Suppressor macrophage treated with lipopolysaccharide for 4 hours (primary cell): ENCODE results near the gene ANGPTL1.

ENCODE experiments used
- DNase-seq: peaks from one replicate; pipeline ENCODE4 v3.0.0-alpha.2; 2020

The ANGPTL1 gene, protein sequence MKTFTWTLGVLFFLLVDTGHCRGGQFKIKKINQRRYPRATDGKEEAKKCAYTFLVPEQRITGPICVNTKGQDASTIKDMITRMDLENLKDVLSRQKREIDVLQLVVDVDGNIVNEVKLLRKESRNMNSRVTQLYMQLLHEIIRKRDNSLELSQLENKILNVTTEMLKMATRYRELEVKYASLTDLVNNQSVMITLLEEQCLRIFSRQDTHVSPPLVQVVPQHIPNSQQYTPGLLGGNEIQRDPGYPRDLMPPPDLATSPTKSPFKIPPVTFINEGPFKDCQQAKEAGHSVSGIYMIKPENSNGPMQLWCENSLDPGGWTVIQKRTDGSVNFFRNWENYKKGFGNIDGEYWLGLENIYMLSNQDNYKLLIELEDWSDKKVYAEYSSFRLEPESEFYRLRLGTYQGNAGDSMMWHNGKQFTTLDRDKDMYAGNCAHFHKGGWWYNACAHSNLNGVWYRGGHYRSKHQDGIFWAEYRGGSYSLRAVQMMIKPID

GRCh38 chr1:178870944-178871343 is at the start of gene ANGPTL1:
Gene ANGPTL1 (minus strand): TSS chr1:178871077. CDS start chr1:178865776, 5,301 bp downstream.
- no peak for DNase-seq

- DNase-seq: no peak
Observed at GRCh38 chr1:178919581-178919980, 48.7 kb upstream of the ANGPTL1 start.

DNA sequence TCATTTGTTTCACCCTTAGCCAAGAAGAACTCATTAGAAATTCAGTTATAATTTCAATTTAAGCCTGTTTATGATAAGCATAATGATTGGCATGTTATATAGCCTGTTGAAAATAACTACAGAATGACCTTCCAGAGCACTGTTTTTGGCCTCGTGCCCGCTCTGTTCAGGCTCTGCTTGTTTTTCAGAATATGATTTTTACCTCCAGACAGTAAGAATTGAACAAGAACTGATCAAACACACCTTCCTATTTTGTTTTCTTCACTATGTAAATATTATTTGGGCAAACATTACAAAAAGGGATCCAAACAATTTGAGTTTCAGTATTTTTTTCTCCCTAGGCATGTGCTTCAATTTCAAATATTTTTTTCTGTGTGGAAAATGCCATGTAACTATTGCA is 48.1 kb upstream of the ANGPTL1 start:
- no peak for DNase-seq

GRCh38 chr1:178918308-178918707 is 47.4 kb upstream of the ANGPTL1 start:
- no peak for DNase-seq

GRCh38 chr1:178916448-178917174 is 45.7 kb upstream of the ANGPTL1 start:
- DNase-seq: no peak

GRCh38 chr1:178912597-178912996 is 41.7 kb upstream of the ANGPTL1 start:
- no peak for DNase-seq

- no peak for DNase-seq
Observed at GRCh38 chr1:178910023-178910422, 39.1 kb upstream of the ANGPTL1 start.

- DNase-seq: no peak
Observed at GRCh38 chr1:178908358-178908757, 37.5 kb upstream of the ANGPTL1 start.

DNA sequence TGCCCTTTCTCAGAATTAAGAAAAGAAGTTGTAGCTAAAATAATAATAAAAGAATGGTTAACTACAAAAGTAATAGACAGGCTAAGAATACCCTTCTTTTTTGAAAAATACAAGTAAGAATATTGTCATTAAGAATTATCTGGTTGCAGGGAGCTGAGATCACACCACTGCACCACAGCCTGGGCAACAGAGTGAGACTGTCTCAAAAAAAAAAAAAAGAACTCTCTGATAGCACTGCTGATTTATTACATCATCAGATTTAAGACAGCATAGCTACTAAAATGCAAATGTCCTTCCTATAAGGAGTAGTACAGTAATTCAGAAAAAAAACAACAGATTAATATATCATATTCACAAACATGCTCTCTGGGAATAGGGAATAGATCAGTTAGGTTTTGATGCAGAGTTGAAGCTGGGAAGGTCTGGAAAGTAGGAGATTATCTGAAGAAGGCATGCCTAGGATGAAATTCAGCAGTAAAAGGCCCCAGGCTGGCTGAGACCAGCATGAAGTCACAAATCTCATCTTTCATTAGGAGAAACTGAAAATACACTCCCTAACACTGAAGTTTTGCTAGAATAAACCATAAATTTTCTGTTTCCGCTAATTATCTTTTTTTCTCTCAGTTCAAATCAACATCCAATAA is 30.7 kb upstream of the ANGPTL1 start:
- no peak for DNase-seq

DNA sequence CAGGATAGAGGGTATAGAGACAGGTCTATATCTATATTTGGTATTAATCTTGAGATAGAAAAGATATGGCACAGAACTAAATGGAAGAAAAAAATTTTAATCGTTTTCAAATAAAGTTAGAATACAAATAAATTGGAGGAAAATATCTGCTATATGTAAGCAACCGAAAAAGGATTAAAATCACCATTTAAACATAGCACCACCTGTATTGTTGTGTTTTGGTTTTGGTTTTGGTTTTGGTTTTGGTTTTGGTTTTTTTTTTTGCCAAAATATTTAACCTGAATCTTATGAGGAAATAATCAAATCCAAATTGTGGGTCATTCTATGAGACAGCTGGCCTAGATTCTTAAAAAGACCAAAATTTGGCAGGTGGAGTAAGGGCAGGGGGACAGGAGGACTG is 28.5 kb upstream of the ANGPTL1 start:
- DNase-seq: no peak

DNA sequence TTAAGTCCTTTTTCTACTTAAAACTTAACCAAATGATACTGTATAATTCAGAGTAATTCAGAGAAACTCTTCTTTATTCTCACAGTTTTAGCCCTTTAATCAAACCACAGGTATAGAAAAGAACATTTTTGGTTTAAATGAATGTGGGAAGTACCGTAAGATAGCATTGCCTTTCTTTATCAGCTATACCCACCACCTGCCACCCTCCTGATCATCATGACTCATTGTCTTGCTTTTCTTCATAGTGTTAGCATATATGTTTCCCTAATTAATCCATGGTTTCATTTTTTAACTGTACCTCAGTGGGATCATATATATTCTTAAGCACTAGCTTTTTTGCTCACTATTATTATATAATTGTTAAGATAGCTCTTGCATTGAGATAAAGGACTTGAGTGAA is 27.5 kb upstream of the ANGPTL1 start:
- DNase-seq: no peak

GRCh38 chr1:178895928-178896327 is 25.1 kb upstream of the ANGPTL1 start:
- no peak for DNase-seq

- DNase-seq: no peak
Observed at GRCh38 chr1:178886551-178886950, 15.7 kb upstream of the ANGPTL1 start.

- no peak for DNase-seq
Observed at GRCh38 chr1:178885869-178886268, 15.0 kb upstream of the ANGPTL1 start.

DNA sequence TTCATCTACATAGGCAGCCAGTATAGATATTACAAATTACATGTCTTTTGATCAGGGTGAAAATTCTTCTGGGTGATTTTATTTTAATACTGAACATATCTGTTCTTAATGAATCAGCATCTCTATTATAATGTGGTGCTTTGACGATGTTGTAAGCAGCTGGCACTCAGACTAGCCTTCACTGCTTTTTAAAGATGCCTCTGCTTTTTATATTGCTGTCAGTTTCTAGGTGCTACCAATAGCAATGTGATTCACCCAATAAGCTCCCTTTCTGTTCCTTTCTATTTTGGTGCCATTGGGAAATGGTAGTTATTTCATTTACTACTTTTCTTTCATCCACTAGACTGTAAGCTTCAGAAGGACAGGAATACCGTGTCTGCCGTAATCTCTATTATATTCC is 11.1 kb upstream of the ANGPTL1 start:
- DNase-seq: no peak

GRCh38 chr1:178877896-178878295 is 7.0 kb upstream of the ANGPTL1 start:
- DNase-seq: peak; percentile 25

- DNase-seq: no peak
Observed at GRCh38 chr1:178875936-178876335, 5.1 kb upstream of the ANGPTL1 start.

DNA sequence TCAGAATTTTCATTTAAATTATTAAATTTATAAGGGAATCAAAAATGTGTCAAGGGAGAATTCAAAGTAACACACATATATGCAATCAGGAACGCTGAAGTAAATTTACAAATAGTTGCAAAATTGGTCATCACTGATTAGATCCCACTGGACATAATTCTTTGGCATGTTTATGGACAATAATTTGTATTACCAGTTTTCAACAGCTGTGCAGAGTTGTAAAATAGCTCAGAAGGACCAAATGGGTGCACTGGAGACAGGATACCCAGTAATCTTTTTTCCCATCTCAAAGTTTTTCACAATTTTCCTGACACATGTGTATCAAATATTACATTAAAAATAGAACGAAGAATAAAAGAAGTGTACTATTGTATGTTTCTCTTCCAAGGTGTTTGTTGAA is 4.1 kb upstream of the ANGPTL1 start:
- no peak for DNase-seq

DNA sequence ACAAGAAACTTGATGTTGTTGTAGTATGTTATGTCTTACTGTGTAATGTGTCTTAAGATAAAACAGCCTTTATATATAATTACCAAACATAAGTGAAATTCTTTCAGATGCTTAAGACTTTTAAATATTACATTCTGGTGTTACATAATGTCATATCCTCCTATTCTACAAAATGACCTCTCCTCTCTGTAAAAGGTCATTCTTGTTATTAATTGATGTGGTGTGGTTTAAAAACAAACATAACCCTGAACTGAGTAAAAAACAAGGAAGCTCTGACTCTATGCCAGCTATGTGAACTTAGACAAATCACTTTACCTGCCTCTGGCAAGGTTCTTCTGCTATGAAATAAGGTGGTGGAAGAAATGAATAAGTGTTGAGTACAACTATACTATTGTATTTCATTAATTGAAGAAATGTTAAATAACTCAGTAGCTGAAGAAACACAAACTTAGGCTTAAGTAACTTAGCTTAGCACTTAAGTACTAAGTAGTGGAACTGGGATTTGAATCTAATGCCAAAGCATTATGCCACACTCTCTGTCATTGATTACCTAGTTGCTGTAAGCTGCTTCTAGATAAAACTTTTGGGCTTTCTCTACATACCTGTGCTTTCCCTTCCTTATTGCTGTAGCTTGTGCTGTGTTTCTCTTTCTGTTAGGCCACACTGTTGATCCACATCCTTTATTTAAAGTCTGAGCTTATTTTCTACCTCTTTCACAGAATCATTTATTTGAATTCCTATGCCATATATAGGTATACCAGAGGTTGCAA is 859 bp upstream of the ANGPTL1 start:
- DNase-seq: no peak

DNA sequence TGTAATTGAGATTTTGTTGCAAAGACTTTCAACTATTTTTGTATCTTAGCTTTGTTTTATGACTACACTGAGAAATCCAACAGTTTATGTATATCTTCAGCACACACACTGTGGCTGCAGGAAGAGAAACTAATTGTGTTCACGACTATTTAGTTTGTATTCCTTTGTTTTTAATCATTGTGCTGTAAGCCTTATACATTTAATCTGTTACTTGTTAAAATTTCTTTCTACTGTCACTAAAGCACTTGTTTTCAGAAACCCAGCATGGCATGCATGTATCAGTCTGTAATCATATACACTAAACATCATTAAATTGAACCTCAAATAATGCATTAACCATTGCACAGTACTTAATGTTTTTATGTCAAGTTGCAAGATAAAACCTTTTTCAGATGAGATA is 656 bp downstream of the ANGPTL1 start:
- DNase-seq: no peak

GRCh38 chr1:178869119-178869697 is 1.7 kb downstream of the ANGPTL1 start:
- DNase-seq: no peak

DNA sequence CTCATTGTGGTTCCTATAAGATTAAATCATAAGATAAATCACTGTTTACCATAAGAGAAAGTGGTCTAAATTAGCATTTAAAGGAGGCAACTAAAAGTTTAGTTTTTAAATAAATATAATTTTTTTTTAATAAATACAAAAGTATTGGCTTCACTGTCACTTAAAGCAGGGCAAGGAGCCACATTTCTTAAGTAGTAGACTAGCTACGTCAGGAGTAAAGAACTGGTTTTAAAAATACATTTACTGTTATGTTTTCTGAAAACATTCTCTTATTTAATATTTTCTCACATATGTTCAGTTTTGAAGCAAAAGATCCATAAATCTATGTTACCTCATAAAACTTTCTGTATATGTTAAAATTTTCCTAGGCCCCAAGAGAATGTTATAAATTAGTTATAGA is 2.2 kb downstream of the ANGPTL1 start:
- DNase-seq: no peak

DNA sequence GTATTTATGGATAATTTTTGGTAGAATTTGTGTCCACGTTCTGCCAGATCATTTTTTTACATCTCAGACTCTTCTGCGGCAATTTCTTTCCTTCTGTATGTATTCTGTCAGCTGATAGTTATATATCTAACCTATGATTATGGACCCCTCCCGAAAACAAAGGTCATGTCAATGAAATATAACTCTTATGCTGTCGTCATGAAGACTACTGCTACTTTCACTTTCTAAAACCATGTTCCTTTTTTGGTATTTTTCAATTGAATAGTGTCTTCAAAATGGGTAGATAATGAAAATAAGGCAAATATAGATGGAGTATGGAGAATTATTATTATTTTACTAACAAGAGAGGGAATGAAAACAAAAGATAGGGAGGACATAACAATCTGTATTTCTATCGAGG is 3.2 kb downstream of the ANGPTL1 start:
- DNase-seq: peak; percentile 58
